DND-41 (cell line): ENCODE results near the gene SLF2.

Experiments used
- CTCF ChIP-seq: IDR thresholded peaks from 2 replicates; pipeline ENCODE4 v1.5.1; 2012; ENCODE audit warnings: borderline replicate concordance, low read length, moderate library complexity, mild to moderate bottlenecking; ENCODE audit not compliant: poor library complexity, severe bottlenecking; ENCODE audit errors: extremely low read depth
- EZH2 ChIP-seq: IDR thresholded peaks from 3 replicates; pipeline ENCODE4 v1.6.1; 2012; ENCODE audit warnings: borderline replicate concordance, low read depth, mild to moderate bottlenecking, moderate library complexity, low read length, inconsistent platforms; ENCODE audit not compliant: severe bottlenecking

GRCh38 chr10:100917071-100917470 is 4.3 kb downstream of the SLF2 start:
- TF ChIP-seq EZH2 (no peak), CTCF (no peak)
